Measurements from ENCODE around the gene SLC6A17. TPM values are rescaled to one million over a fixed set of nuclear protein-coding genes. Genes with fewer than 3 reads are reported as not detected.

SLC6A17 gene
- total and polyA plus RNA-seq, 2 experiments from 2014 or later: 0.45 to 0.76 TPM

DNA sequence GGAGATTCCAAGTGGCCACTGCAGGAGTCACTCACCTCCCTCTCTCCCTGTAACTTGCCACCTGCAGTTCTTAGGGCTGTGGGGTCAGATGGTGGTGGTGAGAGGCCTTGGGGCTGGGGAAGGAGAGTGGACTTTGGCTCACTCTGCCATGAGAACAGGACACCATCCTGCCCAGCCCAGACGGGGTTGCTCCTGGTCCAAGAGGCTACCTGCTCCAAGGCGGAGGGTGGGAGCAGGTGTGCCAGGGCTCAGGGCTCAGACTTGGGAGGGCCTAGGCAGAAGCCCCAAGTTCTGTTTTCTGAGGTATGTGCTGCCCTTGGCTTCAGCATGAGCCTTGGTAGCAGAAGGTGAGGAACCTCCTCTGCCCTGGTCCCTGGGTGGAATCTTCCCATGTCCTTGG is 48.5 kb downstream of the SLC6A17 start:
- no peak overlapping the region for H2AFZ ChIP-seq
- no peak for DNase-seq
- in situ Hi-C loops (cut with MboI): no loop called here
- no peaks in the 10 kb centered on the region for H3K36me3 ChIP-seq (ENCODE audit: low read depth)
- no peak overlapping the region for H3K27ac ChIP-seq
- H3K9ac ChIP-seq: no peak overlapping the region
- 0 out of 2 replicates have a peak, but pooled peaks cover 7% of the 10 kb centered on the region for H3F3A ChIP-seq (ENCODE audit: insufficient read depth)
- TF ChIP-seq EZH2 (IDR thresholded peaks at IDR 0.05; ENCODE audit: insufficient read depth, poor library complexity, severe bottlenecking): no peak
- no peak for TF ChIP-seq EZH2phosphoT487 (IDR thresholded peaks at IDR 0.05; ENCODE audit: insufficient read depth, low read depth)
- no peaks in the 10 kb centered on the region for H3K9me3 ChIP-seq (ENCODE audit: low read depth)
- no peaks in the 10 kb centered on the region for H4K20me1 ChIP-seq (ENCODE audit: insufficient read depth)
- H3K4me2 ChIP-seq (ENCODE audit: unreplicated experiment): no peak overlapping the region
- no peaks in the 10 kb centered on the region for H3K9me2 ChIP-seq (ENCODE audit: insufficient read depth)
- H3K79me2 ChIP-seq (ENCODE audit: insufficient read depth): no peaks in the 10 kb centered on the region
- H3K4me3 ChIP-seq: no peak overlapping the region
- peaks cover 11% of the 10 kb centered on the region for H3K4me1 ChIP-seq (ENCODE audit: insufficient read depth)
- H3K27me3 ChIP-seq (replicated peaks; ENCODE audit: insufficient read depth): no peaks in the 10 kb centered on the region
- WGBS, 2 experiments (ENCODE audit: low coverage in 1 of 2, low lambda C conversion rate in 2 of 2, missing lambda C conversion rate in 2 of 2): 82 to 87% methylated on average over 2 of the region's 2 CpGs

DNA sequence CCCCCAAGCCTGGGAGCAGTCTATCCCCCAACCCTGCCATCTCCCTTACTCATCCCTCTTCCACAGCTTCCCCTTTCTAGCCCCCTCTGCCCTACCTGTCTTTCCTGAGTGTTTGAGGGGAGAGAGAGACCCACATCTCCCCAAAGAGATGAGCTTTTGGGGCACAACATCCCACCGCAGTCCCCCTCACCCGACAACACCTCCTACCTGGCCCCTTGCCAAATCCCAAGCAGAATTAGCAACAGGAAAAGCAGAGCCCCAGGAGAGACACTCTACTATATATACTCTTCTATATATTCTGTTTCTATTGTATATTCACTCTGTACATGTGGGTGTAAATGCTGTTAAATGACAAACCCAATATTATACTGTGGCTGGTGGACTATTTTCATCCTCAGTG is 49.9 kb downstream of the SLC6A17 start:
- Histone ChIP-seq H3K79me2 (ENCODE audit: insufficient read depth) (no peaks in the 10 kb centered on the region), H3K27ac (no peak overlapping the region)
- in situ Hi-C loops (cut with MboI): loop anchor here (5.0 to 10.0 kb wide), 2 partner anchors 112 to 295 kb away; no protein-coding TSS in a partner anchor

DNA sequence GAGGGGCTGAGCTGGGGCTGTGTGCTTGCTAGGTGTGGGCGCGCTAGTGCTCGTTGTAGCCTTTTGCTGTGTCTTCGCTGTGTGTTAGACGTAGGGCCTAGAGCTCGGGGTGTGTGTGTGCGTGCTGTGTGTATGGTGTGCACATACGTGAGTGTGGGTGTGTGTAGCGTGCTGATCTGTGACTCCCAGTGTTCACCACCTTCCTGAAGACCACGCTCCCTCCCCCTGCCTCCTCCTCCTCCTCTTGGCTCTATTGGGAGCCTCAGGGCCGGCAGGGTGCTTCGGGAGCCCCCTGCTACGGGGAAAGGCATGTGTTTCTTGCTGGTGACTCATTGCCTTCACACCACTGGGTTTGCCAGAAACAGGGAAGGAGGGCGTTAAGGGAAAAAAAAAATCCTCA is 50.4 kb downstream of the SLC6A17 start:
- no peak overlapping the region for H3K4me3 ChIP-seq
- WGBS, 2 experiments (ENCODE audit: low coverage in 1 of 2, low lambda C conversion rate in 2 of 2, missing lambda C conversion rate in 2 of 2): 65 to 68% methylated on average over 14 of the region's 14 CpGs
- no peaks in the 10 kb centered on the region for H3K36me3 ChIP-seq (ENCODE audit: low read depth)
- in situ Hi-C loops (cut with MboI): loop anchor here (5.0 to 10.0 kb wide), 2 partner anchors 112 to 294 kb away; no protein-coding TSS in a partner anchor
- no peak overlapping the region for H3K27ac ChIP-seq
- TF ChIP-seq EZH2 (IDR thresholded peaks at IDR 0.05; ENCODE audit: insufficient read depth, poor library complexity, severe bottlenecking) (no peak), EZH2phosphoT487 (IDR thresholded peaks at IDR 0.05; ENCODE audit: insufficient read depth, low read depth) (no peak)
- H3K4me1 ChIP-seq (ENCODE audit: insufficient read depth): peaks cover 12% of the 10 kb centered on the region
- no peaks in the 10 kb centered on the region for H4K20me1 ChIP-seq (ENCODE audit: insufficient read depth)
- H3K4me2 ChIP-seq (ENCODE audit: unreplicated experiment): no peak overlapping the region
- H3K79me2 ChIP-seq (ENCODE audit: insufficient read depth): no peaks in the 10 kb centered on the region
- no peaks in the 10 kb centered on the region for H3K9me2 ChIP-seq (ENCODE audit: insufficient read depth)
- DNase-seq: peak; percentile 57
- H3F3A ChIP-seq (ENCODE audit: insufficient read depth): 0 out of 2 replicates have a peak, but pooled peaks cover 8% of the 10 kb centered on the region
- H3K27me3 ChIP-seq (replicated peaks; ENCODE audit: insufficient read depth): no peaks in the 10 kb centered on the region
- H3K9me3 ChIP-seq (ENCODE audit: low read depth): no peaks in the 10 kb centered on the region
- H2AFZ ChIP-seq: no peak overlapping the region
- no peak overlapping the region for H3K9ac ChIP-seq

More for the DNA sequence above, 49.9 kb downstream of the SLC6A17 start:
- Histone ChIP-seq H3K4me1 (ENCODE audit: insufficient read depth) (peaks cover 12% of the 10 kb centered on the region), H3K4me3 (no peak overlapping the region), H3K4me2 (ENCODE audit: unreplicated experiment) (no peak overlapping the region), H4K20me1 (ENCODE audit: insufficient read depth) (no peaks in the 10 kb centered on the region), H3F3A (ENCODE audit: insufficient read depth) (0 out of 2 replicates have a peak, but pooled peaks cover 8% of the 10 kb centered on the region), H3K9me3 (ENCODE audit: low read depth) (no peaks in the 10 kb centered on the region), H3K9ac (no peak overlapping the region), H3K27me3 (replicated peaks; ENCODE audit: insufficient read depth) (no peaks in the 10 kb centered on the region), H2AFZ (no peak overlapping the region), H3K9me2 (ENCODE audit: insufficient read depth) (no peaks in the 10 kb centered on the region), H3K36me3 (ENCODE audit: low read depth) (no peaks in the 10 kb centered on the region)
- no peak for DNase-seq
- TF ChIP-seq EZH2 (IDR thresholded peaks at IDR 0.05; ENCODE audit: insufficient read depth, poor library complexity, severe bottlenecking) (no peak), EZH2phosphoT487 (IDR thresholded peaks at IDR 0.05; ENCODE audit: insufficient read depth, low read depth) (no peak)
- WGBS, 2 experiments (ENCODE audit: low coverage in 1 of 2, low lambda C conversion rate in 2 of 2, missing lambda C conversion rate in 2 of 2): 34 to 53% methylated on average over 2 of the region's 2 CpGs

DNA sequence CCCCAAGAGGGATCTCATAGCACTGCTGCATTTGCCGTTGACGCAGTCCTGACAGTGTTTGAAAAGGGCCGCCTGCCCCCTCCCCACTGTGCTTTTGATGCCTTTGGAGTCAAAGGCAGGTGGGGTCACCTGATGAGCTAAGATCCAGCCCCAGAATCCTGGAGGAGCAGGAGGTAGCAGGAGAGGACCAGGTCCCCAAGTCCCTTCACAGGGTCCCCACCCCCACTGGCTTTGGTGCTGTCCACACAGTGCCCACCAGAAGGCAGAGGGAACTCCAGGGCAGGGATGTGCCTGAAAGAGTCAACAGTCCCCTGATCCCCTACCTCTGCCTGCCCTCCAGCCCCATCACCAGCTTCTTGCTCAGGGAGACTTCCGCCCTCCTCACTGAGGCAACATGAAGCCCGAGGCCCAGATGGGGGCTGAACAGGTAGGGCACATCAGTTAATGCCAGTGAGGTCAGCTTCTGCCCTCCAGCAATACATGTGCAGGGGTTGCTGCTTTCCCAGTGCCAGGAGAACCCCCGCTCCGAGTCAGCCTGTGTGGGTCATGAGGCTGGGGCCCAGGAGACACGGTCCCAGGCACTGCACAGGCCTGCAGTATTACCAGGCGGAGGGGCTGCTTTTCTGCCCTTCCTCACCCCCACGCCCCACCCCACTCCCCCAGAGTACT is 51.0 kb downstream of the SLC6A17 start:
- Histone ChIP-seq H3K4me3 (no peak overlapping the region), H3K79me2 (ENCODE audit: insufficient read depth) (no peaks in the 10 kb centered on the region), H3K9ac (no peak overlapping the region), H3K9me3 (ENCODE audit: low read depth) (no peaks in the 10 kb centered on the region), H3K27me3 (replicated peaks; ENCODE audit: insufficient read depth) (no peaks in the 10 kb centered on the region), H3K4me1 (ENCODE audit: insufficient read depth) (peaks cover 12% of the 10 kb centered on the region), H3K4me2 (ENCODE audit: unreplicated experiment) (no peak overlapping the region), H3K36me3 (ENCODE audit: low read depth) (no peaks in the 10 kb centered on the region), H3K27ac (no peak overlapping the region), H3K9me2 (ENCODE audit: insufficient read depth) (no peaks in the 10 kb centered on the region), H4K20me1 (ENCODE audit: insufficient read depth) (no peaks in the 10 kb centered on the region), H2AFZ (no peak overlapping the region), H3F3A (ENCODE audit: insufficient read depth) (0 out of 2 replicates have a peak, but pooled peaks cover 8% of the 10 kb centered on the region)
- no peak for TF ChIP-seq EZH2phosphoT487 (IDR thresholded peaks at IDR 0.05; ENCODE audit: insufficient read depth, low read depth)
- TF ChIP-seq EZH2 (IDR thresholded peaks at IDR 0.05; ENCODE audit: insufficient read depth, poor library complexity, severe bottlenecking): no peak
- no peak for DNase-seq
- 63 to 68% methylated on average over 8 to 10 of the region's 10 CpGs for WGBS, 2 experiments (ENCODE audit: low coverage in 1 of 2, low lambda C conversion rate in 2 of 2, missing lambda C conversion rate in 2 of 2)
- in situ Hi-C loops (cut with MboI): loop anchor here (5.0 to 10.0 kb wide), 2 partner anchors 111 to 294 kb away; no protein-coding TSS in a partner anchor
